PFSK-1 (cell line): ENCODE data around the gene PROM1.

Experiments used
- FOXP2 ChIP-seq: optimal IDR thresholded peaks from 2 replicates; pipeline ENCODE3; 2011; ENCODE audit warnings: borderline replicate concordance, control low read depth, inconsistent platforms; ENCODE audit not compliant: insufficient read depth; ENCODE audit errors: extremely low read length, extremely low read depth
- POLR2AphosphoS5 ChIP-seq: IDR thresholded peaks from 2 replicates; pipeline ENCODE4 v1.6.1; 2012; ENCODE audit warnings: low read depth, mild to moderate bottlenecking, control low read depth, low read length, moderate library complexity
- REST ChIP-seq, 2 experiments: IDR thresholded peaks; 2 replicates each; pipeline versions ENCODE4 v1.6.1 to v1.8.0; 2011 to 2012; ENCODE audit warnings: low read depth in 2 of 2, low read length in 2 of 2, control low read depth in 1 of 2, inconsistent platforms in 1 of 2, mild to moderate bottlenecking in 1 of 2, moderate library complexity in 1 of 2; ENCODE audit not compliant: insufficient read depth in 1 of 2
- SIN3A ChIP-seq: IDR thresholded peaks from 2 replicates; pipeline ENCODE4 v1.6.1; 2012; ENCODE audit warnings: mild to moderate bottlenecking, low read length, moderate library complexity, borderline replicate concordance; ENCODE audit not compliant: insufficient read depth
- TAF1 ChIP-seq: IDR thresholded peaks from 2 replicates; pipeline ENCODE4 v1.6.1; 2012; ENCODE audit warnings: low read length, control low read depth, borderline replicate concordance; ENCODE audit not compliant: insufficient read depth

The PROM1 gene

GRCh38 chr4:15948826-15949225 is 135.0 kb downstream of the PROM1 start:
- TF ChIP-seq POLR2AphosphoS5, result no peak
- no peak for TF ChIP-seq REST (IDR thresholded peaks at IDR 0.05; ENCODE audit: insufficient read depth in 1 of 2, low read depth in 2 of 2, low read length in 2 of 2)
- TF ChIP-seq SIN3A, result no peak
- no peak for TF ChIP-seq FOXP2
- TF ChIP-seq TAF1, result no peak

GRCh38 chr4:15947684-15948083 is 136.1 kb downstream of the PROM1 start:
- TF ChIP-seq REST (IDR thresholded peaks at IDR 0.05; ENCODE audit: insufficient read depth in 1 of 2, low read depth in 2 of 2, low read length in 2 of 2), result no peak
- no peak for TF ChIP-seq POLR2AphosphoS5
- no peak for TF ChIP-seq TAF1
- no peak for TF ChIP-seq SIN3A
- no peak for TF ChIP-seq FOXP2

- TF ChIP-seq FOXP2, result no peak
- TF ChIP-seq SIN3A, result no peak
- TF ChIP-seq POLR2AphosphoS5, result no peak
- TF ChIP-seq REST (IDR thresholded peaks at IDR 0.05; ENCODE audit: insufficient read depth in 1 of 2, low read depth in 2 of 2, low read length in 2 of 2), result no peak
- no peak for TF ChIP-seq TAF1
Measured at GRCh38 chr4:15945516-15945915, 138.3 kb downstream of the PROM1 start.

GRCh38 chr4:15944895-15945294 is 138.9 kb downstream of the PROM1 start:
- TF ChIP-seq POLR2AphosphoS5 (no peak), REST (IDR thresholded peaks at IDR 0.05; ENCODE audit: insufficient read depth in 1 of 2, low read depth in 2 of 2, low read length in 2 of 2) (no peak)

GRCh38 chr4:15942283-15942682 is 141.5 kb downstream of the PROM1 start:
- TF ChIP-seq FOXP2 (no peak), POLR2AphosphoS5 (no peak), TAF1 (no peak), SIN3A (no peak), REST (IDR thresholded peaks at IDR 0.05; ENCODE audit: insufficient read depth in 1 of 2, low read depth in 2 of 2, low read length in 2 of 2) (no peak)
